Smooth muscle cell (in vitro differentiated cells): ENCODE results near the gene C9orf153. TPM values are rescaled to one million over a fixed set of nuclear protein-coding genes. Genes with fewer than 3 reads are reported as not detected.

Experiments used
- DNase-seq: peaks from one replicate; lab custom pipeline; 2025; ENCODE audit not compliant: unreplicated experiment; lab: John Stamatoyannopoulos, UW
- H2AFZ ChIP-seq: fragments of 200-600 bp; sonication (generic); 2 replicates; pipeline ENCODE4 v1.6.0; 2016; ENCODE audit warnings: antibody characterized with exemption, low read depth, mild to moderate bottlenecking
- H3F3A ChIP-seq: fragments of 200-600 bp; sonication (generic); 2 replicates; pipeline ENCODE4 v1.6.0; 2017; ENCODE audit warnings: antibody characterized with exemption, low read depth
- H3K27ac ChIP-seq: fragments of 200-600 bp; sonication (generic); 2 replicates; pipeline ENCODE4 v1.5.1; 2016; ENCODE audit warnings: low read depth, mild to moderate bottlenecking
- H3K27me3 ChIP-seq: fragments of 200-600 bp; sonication (generic); 2 replicates; pipeline ENCODE4 v1.6.1; 2016; ENCODE audit warnings: low read depth, mild to moderate bottlenecking
- H3K36me3 ChIP-seq: fragments of 200-600 bp; sonication (generic); 2 replicates; pipeline ENCODE4 v1.5.1; 2016; ENCODE audit warnings: low read depth
- H3K4me1 ChIP-seq: fragments of 200-600 bp; sonication (generic); 2 replicates; pipeline ENCODE4 v1.5.1; 2016; ENCODE audit warnings: low read depth
- H3K4me2 ChIP-seq: fragments of 200-600 bp; sonication (generic); 2 replicates; pipeline ENCODE4 v1.6.0; 2016; ENCODE audit warnings: mild to moderate bottlenecking
- H3K4me3 ChIP-seq: fragments of 200-600 bp; sonication (generic); 2 replicates; pipeline ENCODE4 v1.5.1; 2016; ENCODE audit warnings: mild to moderate bottlenecking
- H3K79me2 ChIP-seq: fragments of 200-600 bp; sonication (generic); 2 replicates; pipeline ENCODE4 v1.6.0; 2016; ENCODE audit warnings: low read depth, mild to moderate bottlenecking
- H3K9ac ChIP-seq: fragments of 200-600 bp; sonication (generic); 2 replicates; pipeline ENCODE4 v1.6.0; 2016; ENCODE audit warnings: low read depth
- H3K9me3 ChIP-seq: fragments of 200-600 bp; sonication (generic); replicated peaks from 2 replicates; pipeline ENCODE4 v1.5.1; 2016; ENCODE audit warnings: low read depth
- H4K20me1 ChIP-seq: fragments of 200-600 bp; sonication (generic); 2 replicates; pipeline ENCODE4 v1.6.0; 2016; ENCODE audit warnings: low read depth
- CTCF ChIP-seq: fragments of 200-600 bp; sonication (generic); IDR thresholded peaks from 2 replicates; pipeline ENCODE4 v1.5.1; 2017; ENCODE audit warnings: borderline replicate concordance, mild to moderate bottlenecking, antibody characterized with exemption; ENCODE audit not compliant: insufficient read depth, poor library complexity, severe bottlenecking
- WGBS: methylation state at CpG from one replicate; pipeline ENCODE4 v1.1.7; 2016; ENCODE audit warnings: low lambda C conversion rate; 5-methylcytosine and 5-hydroxymethylcytosine counted together
- polyA plus RNA-seq: library from polyadenylated mRNA; unstranded; fragments of >200 nt; fragmentation: Nextera tagmentation; extraction: Ambion mirVana; gene quantifications from 2 replicates; pipeline ENCODE4 v1.2.1, GENCODE V29; 2016
- total RNA-seq: library from RNA; depleted of rRNA; stranded (reverse); fragments of >200 nt; gene quantifications from 2 replicates; pipeline ENCODE4 v1.2.3, GENCODE V29; 2014

The C9orf153 gene
- total and polyA plus RNA-seq, 2 experiments from 2014 or later: 0.63 TPM; not detected in 1

- Histone ChIP-seq H3K9ac (no peak overlapping the region), H3K4me2 (no peak overlapping the region), H4K20me1 (no peaks in the 10 kb centered on the region), H3K27ac (no peak overlapping the region), H3K36me3 (no peaks in the 10 kb centered on the region), H3F3A (no peaks in the 10 kb centered on the region), H3K4me1 (no peaks in the 10 kb centered on the region), H3K9me3 (no peaks in the 10 kb centered on the region), H3K79me2 (no peaks in the 10 kb centered on the region), H3K4me3 (no peak overlapping the region), H2AFZ (no peak overlapping the region), H3K27me3 (no peaks in the 10 kb centered on the region)
- no peak for TF ChIP-seq CTCF
- DNase-seq: no peak
- WGBS: 83% methylated on average over 1 of the region's 1 CpG
Observed at GRCh38 chr9:86177995-86178394, 81.5 kb downstream of the C9orf153 start.

- H3K9me3 ChIP-seq: no peaks in the 10 kb centered on the region
- WGBS: 83% methylated on average over 5 of the region's 5 CpGs
- no peaks in the 10 kb centered on the region for H3K27me3 ChIP-seq
- H3K36me3 ChIP-seq: no peaks in the 10 kb centered on the region
- no peaks in the 10 kb centered on the region for H3K79me2 ChIP-seq
- H3K9ac ChIP-seq: no peak overlapping the region
- no peak overlapping the region for H3K27ac ChIP-seq
- no peak for TF ChIP-seq CTCF
- no peak overlapping the region for H3K4me2 ChIP-seq
- H3K4me1 ChIP-seq: no peaks in the 10 kb centered on the region
- H4K20me1 ChIP-seq: no peaks in the 10 kb centered on the region
- no peak for DNase-seq
- H2AFZ ChIP-seq: no peak overlapping the region
- H3K4me3 ChIP-seq: no peak overlapping the region
- no peaks in the 10 kb centered on the region for H3F3A ChIP-seq
Observed at GRCh38 chr9:86176468-86176867, 83.0 kb downstream of the C9orf153 start.

GRCh38 chr9:86175743-86176456 lies 83.6 kb downstream of the C9orf153 start:
- 93% methylated on average over 5 of the region's 5 CpGs for WGBS

More at GRCh38 chr9:86175743-86176456, 83.6 kb downstream of the C9orf153 start:
- Histone ChIP-seq H3K36me3 (no peaks in the 10 kb centered on the region), H3K4me1 (no peaks in the 10 kb centered on the region), H3K27ac (no peak overlapping the region), H2AFZ (no peak overlapping the region), H3K4me3 (no peak overlapping the region), H3K9me3 (no peaks in the 10 kb centered on the region), H3K27me3 (no peaks in the 10 kb centered on the region), H3K9ac (no peak overlapping the region), H4K20me1 (no peaks in the 10 kb centered on the region), H3K79me2 (no peaks in the 10 kb centered on the region), H3K4me2 (no peak overlapping the region), H3F3A (no peaks in the 10 kb centered on the region)
- no peak for DNase-seq
- no peak for TF ChIP-seq CTCF
